ENCODE measurements around the gene RNF13. TPM values are rescaled to one million over a fixed set of nuclear protein-coding genes. Genes with fewer than 3 reads are reported as not detected.

RNF13 gene
- total RNA-seq, 2 experiments from 2014 or later: 39.1 to 44.1 TPM

GRCh38 chr3:149886957-149887356 lies 73.9 kb downstream of the RNF13 start:
- TF ChIP-seq CTCF (IDR thresholded peaks at IDR 0.05): no peak
- no peak overlapping the region for H3K27ac ChIP-seq (ENCODE audit: low read depth in 1 of 2, low read length in 2 of 2)
- Mint-ChIP-seq H3K27me3 (no peaks in the 10 kb centered on the region), H3K27ac (no peak overlapping the region), H3K36me3 (ENCODE audit: low read depth) (peaks cover 65% of the 10 kb centered on the region), H3K4me1 (ENCODE audit: low read depth) (peaks cover 44% of the 10 kb centered on the region), H3K9me3 (peaks cover 8% of the 10 kb centered on the region), H3K4me3 (peak overlapping the region; percentile 8)
- H3K4me3 ChIP-seq (ENCODE audit: low read length): no peak overlapping the region
- POLR2A ChIA-PET: interaction anchor here (0.6 kb wide), 1 partner anchor 148 kb away, joined by 3 read pairs; no protein-coding TSS in a partner anchor
- H3K27me3 ChIP-seq (ENCODE audit: control insufficient read depth in 1 of 2, insufficient read depth in 2 of 2, low read length in 2 of 2): no peaks in the 10 kb centered on the region
- intact Hi-C loops (cut with DNase I, micrococcal nuclease): no loop called here
- DNase-seq (no peak), ATAC-seq (ENCODE audit: poor library complexity) (no peak)
- CTCF ChIA-PET: no interaction called here
- H3K36me3 ChIP-seq (ENCODE audit: insufficient read depth, low read length): peaks cover 7% of the 10 kb centered on the region
- H3K4me1 ChIP-seq (ENCODE audit: insufficient read depth, low read length): no peaks in the 10 kb centered on the region
- H3K9me3 ChIP-seq (ENCODE audit: control insufficient read depth in 1 of 2, insufficient read depth in 1 of 2, low read length in 2 of 2): no peaks in the 10 kb centered on the region

- CTCF ChIA-PET: no interaction called here
- H3K4me3 Mint-ChIP-seq: no peak overlapping the region
- no peak for ATAC-seq (ENCODE audit: poor library complexity)
- Histone ChIP-seq H3K27me3 (ENCODE audit: control insufficient read depth in 1 of 2, insufficient read depth in 2 of 2, low read length in 2 of 2) (no peaks in the 10 kb centered on the region), H3K9me3 (ENCODE audit: control insufficient read depth in 1 of 2, insufficient read depth in 1 of 2, low read length in 2 of 2) (no peaks in the 10 kb centered on the region), H3K4me1 (ENCODE audit: insufficient read depth, low read length) (no peaks in the 10 kb centered on the region), H3K4me3 (ENCODE audit: low read length) (no peak overlapping the region), H3K27ac (ENCODE audit: low read depth in 1 of 2, low read length in 2 of 2) (no peak overlapping the region), H3K36me3 (ENCODE audit: insufficient read depth, low read length) (peaks cover 15% of the 10 kb centered on the region)
- H3K9me3 Mint-ChIP-seq: no peaks in the 10 kb centered on the region
- no peak for TF ChIP-seq CTCF (IDR thresholded peaks at IDR 0.05)
- no peak overlapping the region for H3K27ac Mint-ChIP-seq
- peaks cover 16% of the 10 kb centered on the region for H3K4me1 Mint-ChIP-seq (ENCODE audit: low read depth)
- DNase-seq: no peak
- POLR2A ChIA-PET: no interaction called here
- H3K36me3 Mint-ChIP-seq (ENCODE audit: low read depth): peaks cover 58% of the 10 kb centered on the region
- H3K27me3 Mint-ChIP-seq: no peaks in the 10 kb centered on the region
- intact Hi-C loops (cut with DNase I, micrococcal nuclease): no loop called here
Measured at GRCh38 chr3:149891621-149892020, 78.6 kb downstream of the RNF13 start.

DNA sequence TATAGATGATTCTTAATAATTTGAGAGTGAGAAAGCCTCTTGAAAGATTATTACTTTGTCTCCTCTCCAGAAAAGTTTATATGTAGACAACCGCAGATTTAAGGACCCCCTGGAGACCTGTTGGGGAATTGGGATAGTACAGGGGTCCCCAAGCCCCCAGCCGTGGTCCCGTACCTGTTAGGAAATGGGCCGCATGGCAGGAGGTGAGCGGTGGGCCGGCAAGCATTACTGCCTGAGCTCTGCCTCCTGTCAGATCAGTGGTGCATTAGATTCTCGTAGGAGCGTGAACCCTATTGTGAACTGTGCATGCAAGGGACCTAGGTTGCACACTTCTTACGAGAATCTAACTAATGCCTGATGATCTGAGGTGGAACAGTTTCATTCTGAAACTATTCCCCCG lies 79.4 kb downstream of the RNF13 start:
- no peak overlapping the region for H3K27ac ChIP-seq (ENCODE audit: low read depth in 1 of 2, low read length in 2 of 2)
- ATAC-seq (ENCODE audit: poor library complexity): no peak
- H3K27ac Mint-ChIP-seq: no peak overlapping the region
- no peak for TF ChIP-seq CTCF (IDR thresholded peaks at IDR 0.05)
- H3K36me3 ChIP-seq (ENCODE audit: insufficient read depth, low read length): peaks cover 17% of the 10 kb centered on the region
- DNase-seq: no peak
- H3K4me3 ChIP-seq (ENCODE audit: low read length): no peak overlapping the region
- no peaks in the 10 kb centered on the region for H3K27me3 ChIP-seq (ENCODE audit: control insufficient read depth in 1 of 2, insufficient read depth in 2 of 2, low read length in 2 of 2)
- CTCF ChIA-PET: no interaction called here
- H3K36me3 Mint-ChIP-seq (ENCODE audit: low read depth): peaks cover 56% of the 10 kb centered on the region
- no peaks in the 10 kb centered on the region for H3K9me3 ChIP-seq (ENCODE audit: control insufficient read depth in 1 of 2, insufficient read depth in 1 of 2, low read length in 2 of 2)
- POLR2A ChIA-PET: no interaction called here
- H3K4me3 Mint-ChIP-seq: no peak overlapping the region
- H3K9me3 Mint-ChIP-seq: no peaks in the 10 kb centered on the region
- no peaks in the 10 kb centered on the region for H3K27me3 Mint-ChIP-seq
- intact Hi-C loops (cut with DNase I, micrococcal nuclease): no loop called here
- no peaks in the 10 kb centered on the region for H3K4me1 ChIP-seq (ENCODE audit: insufficient read depth, low read length)
- peaks cover 16% of the 10 kb centered on the region for H3K4me1 Mint-ChIP-seq (ENCODE audit: low read depth)

Measured in CD4-positive, alpha-beta T cell (primary cell).